DMS153 treated with DMSO at 0.1 percent for 48 hours (cell line): Measurements from ENCODE around the gene ELMO1.

ENCODE experiments used
- DNase-seq: peaks from one replicate; lab custom pipeline; 2025; ENCODE audit not compliant: unreplicated experiment; lab: John Stamatoyannopoulos, UW

The ELMO1 gene

DNA sequence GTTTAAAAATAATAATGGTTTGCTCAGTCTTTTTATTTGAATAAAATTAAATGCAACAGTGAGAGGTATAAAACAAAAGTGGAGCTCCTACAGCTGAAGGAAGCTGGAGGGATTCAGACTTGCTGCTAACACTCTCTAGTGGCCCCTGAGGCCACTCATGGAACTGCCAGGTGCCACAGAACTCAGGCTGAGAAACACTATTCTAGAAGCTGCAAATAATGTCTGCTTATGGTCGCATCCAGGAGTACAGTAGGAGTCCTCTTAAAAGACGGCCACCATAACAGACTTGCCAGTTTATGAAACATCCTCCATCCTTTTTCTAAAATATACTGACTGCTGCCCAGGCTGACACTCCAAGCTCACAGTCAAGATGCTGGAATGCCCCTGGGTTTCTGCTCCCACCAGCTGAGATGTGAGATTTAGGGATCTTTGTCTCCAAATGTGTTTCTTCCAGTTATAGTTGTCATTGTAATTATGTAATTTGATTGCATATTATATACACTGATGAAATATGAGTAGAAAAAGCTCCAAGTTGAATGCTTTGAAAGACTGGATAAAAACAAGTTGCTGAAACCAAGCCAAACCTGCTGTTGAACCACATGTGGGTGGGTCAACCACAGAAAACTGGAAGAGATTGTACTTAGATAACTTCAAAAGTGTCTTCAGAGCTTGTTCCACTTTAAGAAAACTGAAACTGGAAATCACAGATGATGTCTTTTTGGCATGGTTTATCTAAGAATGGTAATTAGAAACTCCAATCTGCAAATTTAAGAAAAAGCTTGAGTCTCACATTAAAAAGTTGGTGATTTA is 510.7 kb downstream of the ELMO1 start:
- DNase-seq: no peak

DNA sequence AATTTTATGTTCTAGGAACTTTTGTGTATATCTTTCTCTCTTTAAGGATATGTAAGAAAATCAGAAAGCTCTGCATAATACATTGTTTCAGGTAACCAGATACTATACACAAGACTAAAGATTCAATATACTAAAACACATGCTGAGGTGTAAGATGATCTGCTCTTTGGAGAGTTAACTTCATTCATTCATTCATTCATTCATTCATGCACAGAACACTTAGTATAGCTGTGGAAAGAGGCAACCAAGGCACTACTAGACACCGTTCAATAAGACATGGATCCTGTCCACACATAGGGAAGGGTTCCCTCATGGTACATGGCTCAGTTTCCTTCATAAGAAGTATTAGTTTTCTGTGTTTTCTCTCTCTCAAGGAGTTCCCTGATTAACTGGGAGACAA is 516.8 kb downstream of the ELMO1 start:
- DNase-seq: no peak

DNA sequence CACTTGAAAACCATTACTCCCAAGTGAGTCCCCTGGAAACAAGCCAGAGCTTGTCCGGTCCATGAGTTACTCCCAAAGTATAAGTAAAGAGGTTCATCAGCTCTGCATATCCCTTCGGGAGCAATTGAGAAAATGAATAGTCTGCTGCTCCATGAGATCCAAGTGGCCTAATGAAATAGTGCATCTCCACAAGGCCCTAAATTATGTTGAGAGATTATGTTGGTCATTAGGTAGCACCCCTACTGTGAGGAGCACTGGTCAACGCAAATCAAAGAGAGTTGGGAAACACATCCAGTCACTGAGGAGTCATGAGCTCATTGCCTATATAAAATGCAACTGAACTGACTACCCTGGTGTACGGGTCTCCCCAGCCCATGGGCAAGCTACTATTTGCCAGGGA is 518.9 kb downstream of the ELMO1 start:
- no peak for DNase-seq

DNA sequence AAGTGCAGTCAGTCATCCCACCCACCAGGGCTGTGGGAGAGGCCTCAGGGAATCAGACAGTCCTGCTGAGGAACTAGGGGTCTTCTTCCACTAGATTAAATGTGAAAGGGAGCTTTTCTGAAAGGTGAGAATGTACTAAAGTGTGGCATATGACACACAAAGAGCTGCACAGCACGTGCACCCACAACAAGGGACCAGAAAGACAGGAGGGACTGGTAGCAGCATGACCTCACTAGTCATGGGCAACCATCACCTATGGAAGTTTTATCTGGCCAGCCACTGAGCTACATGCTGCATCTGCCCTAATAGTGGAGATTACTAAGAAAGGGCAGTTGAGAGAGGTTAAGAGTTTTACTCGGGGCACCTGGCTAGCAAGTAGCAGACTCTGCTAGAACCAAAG is 519.9 kb downstream of the ELMO1 start:
- no peak for DNase-seq

DNA sequence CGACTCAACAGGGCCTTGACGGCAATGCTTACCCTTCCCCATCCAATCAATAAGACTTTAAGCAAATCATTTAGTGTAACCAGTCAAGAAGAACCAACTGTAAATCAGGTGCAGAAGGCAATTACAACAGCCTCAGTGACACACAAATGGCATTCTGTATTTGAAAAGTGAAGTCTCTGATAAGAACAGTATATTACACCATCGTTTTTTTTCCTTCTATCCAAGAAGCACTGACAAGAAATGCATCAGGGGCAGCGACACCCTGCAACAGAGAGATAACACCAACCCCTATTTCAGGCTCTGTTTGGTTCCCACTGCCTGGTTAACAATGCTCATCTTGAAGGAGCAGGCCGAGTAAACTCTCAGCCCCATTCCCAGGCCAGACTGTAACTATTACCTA is 520.4 kb downstream of the ELMO1 start:
- no peak for DNase-seq

DNA sequence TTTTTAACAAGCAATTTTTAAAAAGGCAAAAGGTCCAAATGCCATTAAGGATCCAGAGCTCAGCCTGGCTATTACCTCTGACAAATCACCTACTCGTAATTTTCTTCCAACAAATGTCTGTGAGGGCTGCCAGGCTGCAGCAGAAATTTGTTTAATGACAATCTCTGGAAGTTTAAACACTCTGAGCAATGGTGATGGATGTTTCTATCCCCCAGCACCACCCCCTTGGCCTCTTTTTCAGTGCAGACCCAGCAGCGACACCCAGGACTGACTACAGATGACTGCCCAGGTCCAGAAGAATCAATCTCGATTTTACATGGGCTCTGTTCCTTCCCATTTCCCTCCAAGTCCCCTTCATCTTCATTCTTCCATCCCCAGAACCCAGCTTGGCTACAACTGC is 523.0 kb downstream of the ELMO1 start:
- DNase-seq: no peak

DNA sequence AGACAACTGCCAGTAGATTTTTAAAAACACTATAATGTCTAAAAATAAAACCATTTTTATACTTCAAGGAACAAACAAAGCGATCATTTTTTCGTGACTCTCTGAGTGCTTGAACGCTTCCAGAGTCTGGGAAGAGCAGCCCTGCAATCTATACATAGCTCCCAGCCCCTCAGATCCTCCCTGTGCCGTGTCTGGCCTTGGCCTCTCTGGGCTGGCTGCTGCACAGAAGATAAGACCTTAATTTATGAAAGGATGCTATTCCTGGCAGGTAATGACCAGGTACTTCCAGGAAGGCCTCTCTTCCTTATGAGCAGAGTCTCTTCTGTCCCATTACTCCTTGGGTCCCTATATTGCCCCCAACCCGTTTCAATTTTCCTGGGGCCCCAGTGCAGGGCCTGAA is 523.5 kb downstream of the ELMO1 start:
- DNase-seq: no peak

DNA sequence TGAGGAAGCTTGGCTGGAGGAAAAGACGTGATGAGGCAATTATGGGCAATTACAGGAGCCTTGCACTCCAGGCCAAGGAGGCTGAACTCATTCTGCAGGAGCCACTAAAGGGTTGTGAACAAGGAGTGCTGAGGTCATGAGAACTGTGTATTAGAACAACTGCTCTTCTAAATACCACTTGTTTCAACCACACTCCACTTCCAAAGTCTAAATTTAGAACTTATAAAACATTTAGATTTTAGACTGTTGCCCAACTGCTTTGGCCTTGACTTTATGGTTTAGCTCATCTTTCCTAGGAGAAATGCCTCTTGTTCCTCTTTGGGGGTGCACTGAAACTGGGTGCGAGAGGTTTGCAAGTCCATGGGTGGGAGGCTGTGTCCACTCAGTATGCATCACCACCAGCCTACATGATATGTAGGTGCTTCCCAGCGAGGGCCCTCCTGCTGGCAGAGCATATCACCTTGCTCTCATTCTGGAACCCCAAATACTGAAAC is 524.7 kb downstream of the ELMO1 start:
- no peak for DNase-seq

DNA sequence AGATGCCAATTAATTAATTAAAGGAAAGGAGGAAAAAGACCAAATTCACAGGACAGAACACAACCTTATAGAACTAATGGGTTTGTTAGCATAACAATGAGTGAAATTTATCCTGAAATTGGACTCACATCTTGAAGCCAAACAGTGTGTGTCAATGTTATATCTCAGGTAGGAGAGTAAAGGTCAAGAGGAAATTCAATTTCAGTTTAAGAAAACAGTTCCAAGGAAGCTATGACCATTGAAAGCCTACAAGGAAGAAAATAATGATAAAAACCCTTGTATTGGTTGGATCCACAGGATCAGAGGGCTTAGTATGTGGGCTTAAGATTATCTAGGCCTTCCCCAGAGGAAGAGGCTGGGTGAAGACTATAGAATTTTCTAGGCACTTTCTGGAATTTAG is 525.5 kb downstream of the ELMO1 start:
- no peak for DNase-seq

DNA sequence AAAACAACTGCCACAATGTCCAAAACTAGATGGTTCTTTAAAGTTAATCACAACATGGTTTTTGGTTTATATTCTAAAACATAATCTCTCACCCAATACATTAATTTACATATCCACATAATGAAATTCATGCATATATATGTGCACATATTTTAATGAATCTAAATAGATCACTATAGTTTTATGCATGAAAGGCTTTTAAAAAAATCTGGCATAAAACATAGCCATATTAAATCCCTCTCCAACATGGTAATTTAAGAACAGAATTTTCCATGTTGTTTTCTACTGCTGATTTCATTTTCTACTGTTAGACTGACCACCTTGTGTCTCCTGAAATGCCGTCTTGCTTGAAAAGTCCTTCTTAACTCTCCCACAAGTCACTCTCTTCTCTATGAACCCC is 528.2 kb downstream of the ELMO1 start:
- DNase-seq: no peak

DNA sequence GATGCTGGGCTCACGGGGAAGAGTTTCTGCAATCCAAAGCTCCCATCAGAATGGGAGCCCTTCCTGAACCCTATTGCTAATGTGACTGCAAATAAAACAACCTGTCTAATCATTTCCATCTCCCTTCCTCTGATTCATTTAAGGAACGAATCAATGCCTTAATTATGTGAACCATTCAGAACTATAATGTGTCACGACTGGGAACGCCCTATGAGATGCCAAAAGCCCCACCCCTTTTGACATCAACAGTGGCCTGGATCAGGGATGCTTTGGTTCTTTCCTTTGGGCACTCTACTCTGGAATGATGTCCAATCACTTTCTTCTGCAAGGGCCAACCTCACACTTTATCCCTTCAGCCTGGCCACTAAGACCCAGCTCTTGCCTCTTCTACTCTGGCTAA is 528.9 kb downstream of the ELMO1 start:
- no peak for DNase-seq

DNA sequence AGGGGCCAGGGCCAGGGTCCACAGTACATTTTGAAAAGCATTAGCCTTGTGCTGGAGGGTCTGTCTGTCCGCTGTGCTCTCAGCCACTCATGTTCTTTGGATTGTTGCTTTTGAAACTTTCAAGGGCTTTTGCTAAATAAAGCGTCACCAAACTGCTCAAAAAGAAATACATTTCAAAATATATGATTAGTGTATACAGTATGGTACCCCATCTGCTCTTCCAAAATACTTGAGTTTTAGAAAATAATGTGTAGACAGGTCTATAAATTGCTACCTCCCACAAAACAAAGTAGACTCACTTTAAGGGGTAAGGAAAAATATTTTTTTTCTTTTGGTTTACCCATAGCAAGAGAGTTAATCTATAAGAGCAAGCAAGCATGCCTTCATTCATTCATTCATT is 530.1 kb downstream of the ELMO1 start:
- no peak for DNase-seq

DNA sequence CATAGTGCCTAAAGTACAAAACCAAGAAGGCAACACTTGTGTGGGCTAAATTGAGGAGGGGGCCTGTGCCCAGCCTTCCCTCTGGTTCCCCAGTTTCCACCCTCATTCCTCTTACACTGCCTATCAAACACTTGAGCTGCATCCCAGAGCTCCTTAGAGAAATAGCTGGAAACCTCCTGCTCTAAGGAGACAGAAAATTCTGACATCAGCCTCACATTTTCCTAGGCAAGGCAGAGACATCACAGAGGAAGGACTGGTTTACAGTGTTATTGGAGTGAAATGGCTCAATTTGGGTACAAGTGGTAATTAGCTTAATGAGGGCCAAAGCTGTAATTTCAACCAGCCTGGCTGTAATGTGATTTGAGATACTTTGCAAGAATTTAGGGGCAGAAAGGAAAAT is 532.0 kb downstream of the ELMO1 start:
- no peak for DNase-seq

DNA sequence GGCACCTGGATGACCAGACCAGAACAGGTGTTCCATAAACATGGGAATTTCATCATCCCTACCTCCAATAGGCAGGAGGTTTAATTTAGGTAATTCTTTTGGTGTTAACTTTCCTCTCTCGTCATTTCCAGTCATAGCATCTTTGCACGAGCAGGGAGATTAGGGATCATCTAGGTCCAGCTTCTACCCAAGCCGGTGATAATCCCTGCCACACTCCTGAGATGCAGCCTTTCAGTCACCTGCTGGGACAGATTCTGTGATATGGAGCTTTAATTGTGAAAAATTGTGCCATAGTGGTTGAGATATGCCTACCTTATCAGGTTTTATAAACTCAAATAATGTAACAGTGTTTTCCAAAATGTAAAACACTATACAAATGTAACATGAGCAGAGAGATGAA is 532.5 kb downstream of the ELMO1 start:
- no peak for DNase-seq

DNA sequence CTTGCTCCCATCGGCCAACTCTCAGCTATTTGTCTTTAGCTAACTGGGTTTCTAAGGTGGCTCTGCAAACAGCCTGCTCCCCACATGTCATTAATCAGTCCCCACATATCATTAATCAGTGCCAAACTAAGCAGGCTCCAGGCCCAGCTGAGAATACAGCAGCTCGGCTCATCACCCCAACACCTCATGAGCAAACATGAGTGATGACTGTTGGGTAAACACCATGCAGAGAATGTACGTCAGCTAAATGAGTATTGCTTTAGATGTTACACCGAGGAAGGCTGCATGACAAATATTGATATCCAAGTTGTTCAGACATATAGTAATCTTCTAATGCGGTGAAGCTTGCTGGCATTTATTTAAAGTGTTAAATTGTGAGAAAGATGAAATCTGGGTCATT is 536.9 kb downstream of the ELMO1 start:
- DNase-seq: peak; percentile 27

DNA sequence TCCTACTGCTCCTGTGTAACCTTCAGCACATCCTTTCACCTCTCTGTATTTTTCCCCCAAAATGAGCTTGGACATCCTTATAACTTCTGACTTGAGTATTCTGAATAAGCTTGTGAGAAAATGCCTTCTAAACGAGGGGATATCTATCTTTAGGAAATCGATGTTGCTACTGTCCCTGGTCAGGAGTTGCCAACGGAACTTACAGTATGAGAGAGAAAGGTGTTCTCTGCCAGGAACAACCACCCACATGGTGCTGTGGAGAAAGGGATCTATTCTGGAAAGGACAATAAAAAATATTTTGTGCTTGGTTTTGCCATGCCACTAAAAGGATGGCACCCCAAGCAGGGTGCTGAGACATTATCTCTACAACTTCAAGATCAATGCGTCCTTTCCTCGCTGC is 537.8 kb downstream of the ELMO1 start:
- no peak for DNase-seq

DNA sequence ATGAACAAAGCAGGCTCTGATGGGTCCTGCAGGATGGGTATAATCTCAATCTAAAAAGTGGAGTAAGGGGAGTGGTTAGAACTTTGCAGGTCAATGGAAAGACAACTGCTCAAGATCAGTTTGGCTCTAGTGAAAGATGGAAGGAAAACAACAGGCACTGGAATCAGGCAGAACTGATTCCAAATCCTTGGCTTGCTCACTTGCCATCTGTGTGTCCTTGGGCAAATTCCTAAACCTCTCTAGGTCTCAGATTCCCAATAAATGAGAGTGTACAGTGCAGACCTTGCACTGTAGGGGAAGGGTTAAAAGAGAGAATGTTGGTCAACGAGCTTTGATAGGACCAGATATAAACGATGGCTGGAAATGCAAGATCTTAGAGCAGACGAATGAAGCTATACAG is 538.3 kb downstream of the ELMO1 start:
- DNase-seq: no peak

DNA sequence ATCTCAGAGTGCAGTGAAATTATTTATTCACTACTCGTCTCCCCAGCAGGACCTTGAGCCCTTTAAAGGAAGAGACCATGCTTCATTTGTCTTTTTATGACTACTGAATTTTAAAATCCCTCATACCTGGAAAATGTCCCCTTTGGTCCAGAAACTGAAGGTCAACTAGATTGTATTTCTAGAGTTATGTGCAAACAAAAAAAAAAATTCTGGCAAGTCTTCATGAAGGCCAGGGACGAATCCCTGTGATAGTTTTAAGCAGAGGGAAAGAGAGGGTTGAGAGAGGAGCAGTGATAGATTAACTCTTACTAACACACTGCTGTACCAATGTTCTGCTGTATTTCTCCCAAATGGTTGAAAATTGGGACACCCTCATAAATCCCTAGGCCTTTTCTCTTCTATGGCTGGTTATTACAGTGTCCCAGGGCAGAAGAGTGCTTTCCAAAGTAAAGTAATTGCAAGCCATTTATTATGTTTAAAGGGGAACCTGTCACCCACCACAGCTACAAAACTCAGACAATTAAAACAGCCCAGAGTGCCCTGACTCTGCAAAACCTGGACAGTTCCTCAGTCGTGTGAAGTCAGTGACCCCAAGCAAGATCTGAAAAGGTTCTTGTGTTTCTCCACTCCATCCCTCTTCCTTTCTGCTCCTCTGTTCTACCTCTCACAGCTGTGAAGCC is 541.6 kb downstream of the ELMO1 start:
- DNase-seq: no peak

DNA sequence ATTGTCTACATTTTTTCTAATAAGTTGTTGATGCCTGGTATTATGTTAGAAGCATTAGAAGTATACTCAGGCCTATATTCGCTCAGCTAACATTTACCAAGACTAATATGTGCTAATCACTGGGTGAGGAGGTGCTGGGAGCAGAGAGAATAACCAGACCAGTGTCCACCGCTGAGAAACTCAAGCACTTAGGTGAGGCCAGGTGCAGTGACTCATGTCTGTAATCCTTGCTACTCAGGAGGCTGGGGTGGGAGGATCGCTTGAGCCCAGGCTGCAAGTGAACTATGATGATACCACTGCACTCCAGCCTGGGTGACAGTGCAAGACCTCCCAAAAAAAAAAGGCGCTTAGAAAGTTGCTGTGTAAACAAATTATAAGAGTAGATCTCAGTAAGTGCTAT is 542.2 kb downstream of the ELMO1 start:
- DNase-seq: peak; percentile 17

DNA sequence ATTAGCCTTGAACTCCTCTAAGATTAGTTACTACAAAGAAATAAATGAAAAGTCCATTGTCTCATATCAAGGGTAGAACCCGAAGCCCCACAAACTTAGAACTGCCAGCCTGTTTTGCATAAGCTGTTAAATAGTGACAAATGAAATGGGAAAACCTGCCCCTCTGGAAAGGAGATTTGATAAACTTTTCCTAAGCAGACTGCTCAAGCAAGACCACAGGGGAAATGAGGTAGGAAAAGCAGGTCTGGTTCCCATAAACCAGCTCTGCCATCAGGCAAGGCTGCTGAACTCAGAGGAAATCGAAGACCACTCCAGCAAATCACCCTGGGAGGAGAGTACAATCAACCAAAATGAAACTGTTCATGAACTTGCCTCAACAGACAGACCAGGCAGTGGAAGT is 542.8 kb downstream of the ELMO1 start:
- no peak for DNase-seq

DNA sequence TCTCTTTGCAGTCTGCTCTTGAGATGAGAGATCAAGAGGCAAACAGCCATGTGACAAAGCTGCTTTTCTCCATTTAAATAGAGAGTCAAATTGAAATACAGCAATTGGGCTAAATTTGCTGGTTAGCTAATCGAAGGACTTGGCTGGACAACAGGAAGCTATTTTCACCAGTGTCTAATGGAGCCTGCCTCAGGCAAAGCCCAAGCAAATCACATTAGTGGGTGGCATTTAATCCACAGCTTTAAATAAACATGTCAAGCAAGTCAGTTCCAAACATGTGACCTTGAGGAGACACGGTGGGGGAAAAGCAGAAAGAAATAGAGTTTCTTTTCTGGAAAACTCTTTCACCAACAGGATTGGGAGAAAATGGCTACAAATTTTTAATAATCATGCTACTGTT is 543.9 kb downstream of the ELMO1 start:
- no peak for DNase-seq

DNA sequence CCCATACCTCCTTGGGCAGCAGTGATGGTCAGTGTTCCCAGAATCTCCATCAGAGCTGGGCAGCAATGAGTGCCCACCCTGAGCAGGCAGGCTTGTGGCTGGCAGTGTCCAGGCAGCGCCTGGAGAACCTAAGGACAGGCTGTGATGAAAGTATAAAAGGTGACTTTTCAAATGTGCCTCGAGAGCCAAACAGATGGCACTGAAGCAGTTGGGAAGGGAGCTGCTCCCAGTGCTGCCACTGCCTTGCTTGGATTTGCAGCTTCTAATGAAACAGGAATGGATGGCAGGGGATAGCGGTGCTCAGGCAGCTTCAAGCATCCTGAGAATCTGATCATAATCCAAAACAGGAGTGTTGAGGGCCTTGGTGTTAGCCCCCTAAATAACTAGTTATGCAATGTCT is 544.6 kb downstream of the ELMO1 start:
- no peak for DNase-seq
